GM19395 (cell line): ENCODE measurements around the gene SLC35F1.
A peak's percentile ranks its signal among the peaks of the same experiment; 100 is the strongest.

ENCODE experiments used
- ATAC-seq: cut with Tn5 transposase; IDR thresholded peaks from one replicate; pipeline ENCODE4 v1.9.1; 2021; ENCODE audit warnings: mild to moderate bottlenecking, moderate library complexity; ENCODE audit not compliant: unreplicated experiment

SLC35F1 gene

DNA sequence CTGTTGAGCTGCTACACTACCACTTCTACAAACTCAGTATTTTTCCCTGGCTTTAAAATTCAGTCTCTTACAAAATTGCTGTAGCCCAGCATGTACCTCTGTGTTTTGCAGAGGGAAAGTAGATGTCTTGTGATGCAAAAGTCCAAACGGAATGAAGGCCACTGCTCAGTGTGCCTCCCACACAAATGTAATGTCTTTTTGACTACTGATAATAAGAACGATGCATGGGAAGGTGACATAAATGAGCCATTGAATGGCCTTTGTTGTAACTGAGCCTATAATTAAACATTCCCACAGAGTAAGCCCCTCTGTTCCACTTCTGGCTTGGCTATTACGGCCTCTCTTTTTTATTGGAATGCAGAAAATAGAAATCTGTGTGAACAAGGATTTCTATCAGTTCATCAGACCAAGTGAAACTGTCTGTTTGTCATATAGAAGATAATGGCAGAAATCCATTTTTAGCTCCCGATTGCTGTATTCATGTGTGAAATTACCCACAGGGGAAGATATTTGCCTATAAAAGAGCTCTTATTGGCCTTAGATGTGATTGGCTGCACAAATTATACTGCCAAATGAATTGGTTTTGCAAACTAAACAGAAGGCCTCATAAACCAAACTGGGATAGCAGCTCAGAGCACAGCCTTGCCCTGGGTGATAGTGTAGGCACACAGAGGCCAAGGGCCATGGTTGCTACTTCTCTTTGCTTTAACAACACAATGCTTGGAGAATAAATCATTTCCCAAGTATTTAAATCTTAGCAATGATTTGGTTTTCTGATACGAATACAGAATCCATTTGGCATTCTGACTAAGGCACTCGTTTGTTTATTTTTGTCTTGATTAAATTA lies 399.6 kb downstream of the SLC35F1 start:
- no peak for ATAC-seq

DNA sequence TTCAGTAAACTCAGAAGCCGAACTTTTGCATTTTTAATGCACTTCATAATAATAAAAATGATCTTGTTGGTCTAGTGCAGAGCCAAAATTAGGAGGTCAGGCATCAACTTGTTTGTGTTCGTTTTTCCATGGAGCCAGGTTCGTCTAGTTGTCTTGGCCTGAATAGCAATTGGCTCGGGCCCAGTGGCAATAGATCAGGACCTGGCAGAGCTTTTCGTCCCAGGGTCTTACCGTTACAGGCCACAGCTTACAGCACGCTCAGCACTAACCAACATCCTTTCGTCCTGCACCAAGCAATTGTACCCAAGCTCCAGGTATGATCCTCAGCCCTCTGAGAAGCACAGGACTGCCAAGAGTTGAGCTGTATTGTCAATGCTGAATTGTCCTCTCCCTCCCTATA lies 400.5 kb downstream of the SLC35F1 start:
- no peak for ATAC-seq

DNA sequence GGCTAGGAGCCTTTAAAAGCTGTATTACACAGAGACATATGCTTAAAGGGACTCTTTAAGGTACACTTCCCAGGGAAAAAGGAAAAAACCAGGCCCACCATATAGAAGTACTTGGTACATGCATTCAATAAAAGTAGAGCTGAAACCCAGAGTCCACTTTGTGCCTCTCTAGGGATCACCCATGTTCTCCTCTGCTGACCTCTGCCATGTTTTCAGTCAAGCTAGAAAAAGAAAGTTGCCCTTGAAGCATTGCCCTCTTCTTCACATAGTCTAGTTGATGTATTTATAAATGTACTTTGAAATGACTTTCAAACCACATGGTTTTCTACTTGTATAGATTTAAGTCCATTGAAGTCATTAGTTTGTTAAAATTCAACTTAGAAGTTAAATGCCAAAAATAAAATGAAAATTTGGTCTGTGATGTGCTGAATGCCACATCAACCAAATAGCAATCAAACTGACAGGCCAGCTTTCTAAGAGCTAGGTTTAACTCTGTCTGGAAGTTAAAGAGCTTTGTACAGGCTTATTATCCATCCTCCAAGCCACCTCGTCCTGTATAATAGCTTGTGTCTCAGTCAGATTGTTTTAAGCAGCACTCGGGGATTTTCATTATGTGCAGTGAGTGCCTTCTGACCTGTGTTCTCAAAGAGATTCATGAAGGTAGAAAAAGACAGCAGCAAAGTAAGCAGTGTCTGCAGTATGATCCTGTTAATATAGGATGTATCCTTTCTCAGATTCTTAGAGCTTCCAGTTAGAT lies 402.5 kb downstream of the SLC35F1 start:
- no peak for ATAC-seq

DNA sequence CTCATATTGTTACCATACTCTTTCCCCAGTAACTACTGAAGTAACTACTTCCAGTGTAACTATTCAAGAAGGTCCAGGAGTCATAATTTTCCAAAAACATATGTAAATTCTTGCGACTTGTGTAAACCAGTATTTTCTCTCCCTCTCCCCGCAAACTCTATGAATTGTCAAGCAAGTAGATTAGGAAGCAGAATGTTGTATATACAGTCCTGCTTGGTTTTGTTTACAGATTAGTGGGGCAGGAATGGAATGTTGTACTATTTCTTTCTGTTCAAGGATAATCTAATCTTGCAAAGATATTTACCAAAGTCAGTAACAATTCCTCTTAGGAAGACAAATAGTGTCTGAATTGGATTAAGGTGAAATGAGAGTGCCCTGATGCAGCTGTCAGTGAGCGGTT lies 406.1 kb downstream of the SLC35F1 start:
- no peak for ATAC-seq

DNA sequence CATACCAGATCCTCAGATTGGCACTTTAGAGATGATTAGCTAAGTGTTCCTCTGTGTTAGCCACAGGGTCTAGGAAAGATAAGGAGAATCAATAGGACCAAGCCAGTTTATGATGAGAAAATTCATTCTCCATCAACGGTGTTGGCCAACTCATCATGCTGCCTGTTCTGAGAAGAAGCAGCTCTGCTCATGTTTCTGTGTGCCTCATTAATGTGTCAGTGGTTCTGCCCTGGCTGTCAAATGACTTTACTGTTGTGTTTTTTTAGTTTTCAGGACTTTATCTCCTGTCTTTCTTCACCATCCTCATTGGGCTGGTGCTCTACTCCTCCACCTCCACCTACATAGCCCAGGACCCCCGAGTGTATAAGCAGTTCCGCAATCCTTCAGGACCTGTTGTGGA lies 406.7 kb downstream of the SLC35F1 start:
- no peak for ATAC-seq

DNA sequence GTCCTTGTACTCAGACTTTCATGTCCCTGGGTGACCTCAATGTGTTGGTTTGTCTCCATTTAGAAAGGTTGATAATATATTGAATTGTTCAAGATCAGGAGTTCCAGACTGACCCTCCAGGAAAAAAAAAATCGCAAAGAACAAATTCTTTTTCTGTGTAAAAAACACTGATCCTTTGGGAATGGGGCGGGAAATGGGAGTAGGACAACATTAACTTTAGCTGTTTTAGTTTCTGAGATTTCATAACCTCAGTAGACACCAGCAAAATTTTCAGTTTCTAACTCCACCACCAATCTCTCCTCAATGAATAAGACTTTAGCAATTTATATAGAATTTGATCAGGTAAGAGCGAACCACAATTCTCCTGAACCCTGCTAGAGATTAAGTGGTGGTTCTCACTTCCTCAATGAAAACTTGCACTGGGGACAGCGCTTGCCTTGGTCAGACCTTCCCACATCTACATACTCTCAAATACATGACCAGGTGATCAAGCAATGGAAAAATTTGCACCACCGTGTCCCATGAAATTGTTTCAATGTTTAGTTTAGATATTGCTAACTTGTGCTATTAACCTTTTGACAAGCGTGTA lies 409.8 kb downstream of the SLC35F1 start:
- peak; percentile 78 for ATAC-seq

DNA sequence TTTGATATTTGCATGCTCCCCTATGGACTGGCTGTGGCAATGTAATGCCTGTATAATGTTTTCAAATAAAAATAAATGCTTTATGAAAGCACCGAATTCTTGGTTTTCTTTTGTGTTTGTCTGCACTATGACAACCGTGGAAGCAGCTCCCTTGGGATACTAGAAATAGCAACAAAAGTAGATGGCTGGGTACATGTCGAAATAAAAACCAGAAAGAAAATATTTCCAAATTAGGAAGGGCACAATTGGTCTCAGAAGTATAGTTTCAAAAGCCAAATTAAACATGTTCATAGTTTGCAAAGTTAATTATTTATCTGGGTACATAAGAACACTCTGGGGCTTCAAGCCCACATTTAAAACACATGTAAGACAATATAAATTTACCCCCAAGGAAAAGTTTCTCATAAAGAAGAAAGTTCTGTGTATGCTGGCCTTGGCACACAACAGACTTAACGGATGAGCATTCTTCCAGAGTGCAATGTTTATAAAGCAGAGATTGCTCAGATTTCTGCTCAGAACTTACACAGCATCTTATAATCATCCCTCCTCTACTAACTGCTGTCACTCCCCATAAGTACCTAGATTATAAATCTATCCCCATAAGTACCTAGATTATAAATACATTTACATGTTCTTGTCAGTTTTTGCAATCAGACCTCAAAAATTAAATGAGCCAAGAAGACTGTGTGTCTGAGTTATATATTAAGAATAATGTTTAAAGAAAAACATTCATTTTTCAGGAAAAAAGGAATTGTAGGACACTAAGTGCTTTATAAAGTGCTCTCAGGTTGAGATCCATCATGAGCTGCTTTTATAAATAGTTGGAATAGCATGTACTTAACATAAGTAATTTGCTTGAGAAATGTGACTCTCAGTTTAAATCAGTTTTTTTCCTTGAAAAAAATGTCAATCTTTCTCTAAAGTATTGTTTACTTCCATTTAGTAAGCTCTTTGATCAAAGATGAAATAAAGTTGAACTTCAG lies 410.8 kb downstream of the SLC35F1 start:
- peak; percentile 25 for ATAC-seq

DNA sequence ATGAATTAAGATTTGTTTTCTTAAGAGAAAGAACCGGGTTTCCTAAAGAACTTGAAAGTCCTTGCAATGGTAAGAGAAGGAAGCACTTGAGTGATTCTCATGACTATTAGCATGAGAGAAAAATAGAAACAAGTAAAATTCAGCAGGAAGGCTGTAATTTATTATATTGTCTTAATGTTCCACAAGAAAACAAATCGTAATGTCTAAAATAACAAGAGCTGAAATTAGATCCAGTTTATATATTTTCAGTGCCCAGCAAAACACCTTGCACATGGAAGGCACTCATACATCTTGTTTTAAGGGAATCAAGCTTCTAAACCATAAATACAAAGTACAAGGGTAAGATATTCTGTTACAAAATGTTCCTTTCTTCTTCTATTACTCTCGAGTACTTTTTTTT lies 411.6 kb downstream of the SLC35F1 start:
- ATAC-seq, result no peak

DNA sequence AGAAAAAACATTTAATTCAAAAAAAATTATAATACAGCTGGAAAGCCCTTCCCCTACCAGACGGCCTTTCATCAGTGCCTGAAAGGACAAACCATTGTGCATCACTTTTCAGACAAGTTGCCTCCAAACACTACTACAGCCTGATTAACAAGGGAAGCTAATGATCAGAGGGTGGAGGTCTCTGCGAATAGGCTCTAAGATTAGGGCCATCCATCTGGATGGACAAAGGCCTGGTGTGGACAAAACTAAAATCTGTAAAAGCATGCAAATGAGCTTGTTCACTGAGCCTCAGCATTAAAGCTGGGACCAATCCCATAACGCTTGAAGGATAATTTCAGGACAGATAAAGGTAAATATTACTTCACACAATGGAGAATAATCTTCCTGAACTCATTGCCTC lies 412.4 kb downstream of the SLC35F1 start:
- ATAC-seq, result no peak

DNA sequence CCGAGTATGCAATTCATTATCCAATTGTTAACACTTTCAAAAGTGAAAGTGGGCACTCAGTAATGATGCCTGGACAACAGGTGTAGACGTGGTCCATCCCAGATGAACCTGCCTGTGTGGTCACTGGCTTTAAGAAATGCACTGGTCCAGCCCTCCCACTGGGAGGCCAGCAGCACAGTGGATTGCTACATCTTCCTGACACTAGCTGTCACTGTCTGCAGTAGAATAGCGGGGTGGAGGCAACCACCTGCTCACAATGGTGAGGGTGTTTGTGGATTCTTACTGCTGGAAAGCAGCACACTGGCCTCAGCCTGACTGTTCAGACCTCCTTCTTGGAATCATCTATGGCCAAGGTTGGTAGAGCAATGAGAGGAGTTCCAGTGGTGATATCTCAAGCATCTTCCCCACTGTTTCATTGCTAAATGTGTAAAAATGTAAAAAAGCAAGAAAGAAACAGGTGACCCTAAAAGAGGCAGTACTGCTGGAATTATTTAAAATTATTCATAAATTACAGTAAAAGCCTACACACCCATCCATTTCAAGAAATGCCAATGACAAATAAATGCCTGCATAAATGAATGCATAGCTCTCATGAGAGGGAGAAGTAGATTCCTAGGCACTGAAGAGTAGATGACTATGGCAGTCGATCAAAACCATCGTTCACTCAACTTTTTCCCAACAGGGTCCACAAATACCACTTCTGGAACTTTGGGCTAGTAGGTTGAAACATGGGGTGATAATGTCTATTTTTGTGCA lies 413.0 kb downstream of the SLC35F1 start:
- ATAC-seq, result no peak

DNA sequence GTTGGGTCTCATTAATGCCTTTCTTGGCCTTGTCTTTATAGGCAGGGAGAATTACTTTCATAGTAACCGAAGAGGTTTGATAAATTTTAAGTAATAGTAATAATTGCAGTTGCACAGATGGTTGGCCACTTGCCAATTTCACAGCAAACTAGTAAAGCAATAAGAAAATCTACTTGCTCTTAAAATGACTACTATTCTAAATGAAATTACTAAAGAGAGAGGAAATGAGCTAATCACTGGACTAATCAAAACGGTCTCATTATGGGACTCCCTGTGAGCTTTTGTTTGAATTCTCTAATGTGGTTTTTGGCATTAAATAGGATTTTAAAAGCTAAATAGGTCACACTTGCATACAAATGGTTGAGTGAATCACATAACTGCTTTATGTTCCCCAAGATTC lies 413.6 kb downstream of the SLC35F1 start:
- no peak for ATAC-seq

DNA sequence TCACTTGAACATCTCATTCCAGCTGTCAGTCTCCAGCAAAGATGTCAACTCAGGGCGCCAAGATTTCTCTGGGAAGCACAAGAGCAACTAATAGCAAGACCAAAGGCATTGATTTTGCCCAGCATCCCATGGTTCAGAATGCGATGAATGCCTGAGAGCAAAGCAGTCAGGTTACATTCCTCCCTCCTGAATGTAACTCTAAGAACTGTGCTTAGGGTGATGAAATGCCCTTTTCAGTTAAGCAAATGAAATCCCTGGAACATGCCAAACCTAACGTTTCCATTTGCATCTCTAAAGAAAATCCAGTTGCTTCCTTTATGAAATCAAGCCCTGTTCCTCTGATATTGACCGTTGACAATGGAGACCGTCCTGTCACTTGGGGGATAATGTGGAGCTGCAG lies 417.1 kb downstream of the SLC35F1 start:
- ATAC-seq, result no peak

DNA sequence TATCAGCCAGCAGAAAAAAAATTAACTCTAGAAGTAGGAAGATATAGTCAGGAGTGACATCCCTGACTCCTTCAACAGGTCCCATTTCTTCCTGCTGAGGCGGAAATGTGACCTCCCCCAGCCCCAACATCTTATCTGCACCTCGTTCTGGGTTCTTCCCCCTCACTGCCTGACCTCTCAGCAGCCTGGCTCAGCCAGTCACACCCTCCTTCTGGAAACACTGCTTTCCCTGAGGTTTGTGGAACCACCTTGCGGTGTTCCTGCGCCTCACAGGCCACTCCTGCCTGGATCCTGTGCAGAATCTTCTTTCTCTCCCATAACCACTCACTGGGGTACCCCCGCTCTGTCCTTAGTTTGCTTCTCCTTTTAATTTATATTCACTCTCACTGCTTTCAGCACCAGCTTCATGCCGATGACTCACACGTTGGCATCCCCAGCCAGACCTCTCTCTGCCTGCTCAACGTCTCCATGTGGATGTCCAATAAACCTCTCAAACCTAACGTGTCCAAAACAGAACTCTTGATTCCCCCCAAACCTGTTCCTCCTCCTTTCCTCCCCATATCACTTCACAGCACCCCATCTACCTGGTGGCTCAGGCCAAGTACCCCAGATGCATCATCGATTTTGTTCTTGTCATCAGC lies 418.3 kb downstream of the SLC35F1 start:
- no peak for ATAC-seq

DNA sequence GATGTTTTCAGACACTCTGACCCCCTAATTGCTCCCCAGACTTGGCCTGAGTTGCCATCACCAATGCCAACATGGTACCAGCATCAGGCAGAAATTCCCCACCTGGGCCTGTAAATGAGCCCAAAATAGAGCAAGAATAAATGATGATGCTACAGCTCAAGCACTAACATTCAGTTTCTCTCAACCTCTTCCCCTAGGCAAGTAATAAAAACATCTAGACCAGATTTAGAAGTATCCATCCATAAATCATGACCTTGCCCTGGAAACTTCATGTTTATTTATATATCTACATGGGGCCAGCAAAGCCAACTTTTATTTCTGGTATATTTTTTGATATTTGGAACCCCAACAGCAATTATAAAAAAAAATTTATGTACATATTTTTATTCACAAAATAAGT lies 419.6 kb downstream of the SLC35F1 start:
- no peak for ATAC-seq

DNA sequence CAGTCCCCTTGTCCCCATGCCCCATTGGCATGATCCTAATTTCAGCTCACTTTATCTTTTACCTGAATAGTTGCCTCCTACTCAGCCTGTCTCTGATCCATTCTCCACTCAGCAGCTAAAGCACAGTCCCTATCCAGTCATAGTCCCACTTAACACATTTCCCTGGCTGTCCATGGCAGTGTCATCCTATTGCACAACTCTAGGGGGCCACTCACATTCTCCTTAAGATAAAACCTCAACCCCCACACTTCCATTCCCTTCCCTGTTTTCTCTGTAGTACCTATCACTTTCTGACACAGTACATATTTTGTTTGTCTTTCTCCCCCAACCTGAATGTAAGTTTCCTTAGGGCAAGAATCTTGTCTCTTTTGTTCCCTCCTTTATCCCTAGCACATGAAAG lies 420.2 kb downstream of the SLC35F1 start:
- no peak for ATAC-seq

DNA sequence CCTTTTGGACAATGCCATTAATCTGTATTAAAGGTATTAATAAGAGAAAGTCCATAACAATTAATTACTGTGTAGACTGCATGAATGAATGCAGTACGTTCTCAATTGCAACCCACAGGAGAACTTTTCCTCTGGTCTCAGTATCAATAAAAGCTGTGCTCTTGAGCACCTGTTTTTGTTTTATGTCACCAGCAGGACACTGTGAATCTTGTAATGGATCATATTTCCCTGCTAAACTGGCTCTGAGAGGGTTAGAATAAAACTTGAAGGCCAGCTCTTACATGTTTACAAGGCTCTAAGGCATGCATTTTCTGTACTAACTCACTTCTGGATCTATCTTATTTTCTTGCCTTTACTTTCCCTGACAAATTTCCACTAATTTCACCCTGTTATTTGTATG lies 426.7 kb downstream of the SLC35F1 start:
- ATAC-seq, result no peak

DNA sequence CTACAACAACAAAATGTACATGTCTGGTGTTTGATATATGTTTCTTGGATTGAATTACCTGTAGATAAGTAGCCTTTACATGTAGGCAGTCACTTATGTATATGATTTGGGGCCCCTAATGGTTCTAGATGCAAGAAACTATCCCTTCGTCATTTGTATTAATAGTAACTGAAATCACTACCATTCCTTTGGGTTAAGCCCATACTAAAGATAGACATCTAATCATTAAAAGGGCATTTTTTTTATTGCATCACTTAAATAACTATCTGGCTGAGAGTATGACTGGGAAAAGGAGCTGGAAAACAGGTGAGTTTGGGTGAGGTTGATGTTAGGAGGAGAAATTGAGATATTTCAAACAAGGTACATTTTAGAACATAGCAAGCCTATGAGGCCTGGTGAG lies 427.6 kb downstream of the SLC35F1 start:
- no peak for ATAC-seq

DNA sequence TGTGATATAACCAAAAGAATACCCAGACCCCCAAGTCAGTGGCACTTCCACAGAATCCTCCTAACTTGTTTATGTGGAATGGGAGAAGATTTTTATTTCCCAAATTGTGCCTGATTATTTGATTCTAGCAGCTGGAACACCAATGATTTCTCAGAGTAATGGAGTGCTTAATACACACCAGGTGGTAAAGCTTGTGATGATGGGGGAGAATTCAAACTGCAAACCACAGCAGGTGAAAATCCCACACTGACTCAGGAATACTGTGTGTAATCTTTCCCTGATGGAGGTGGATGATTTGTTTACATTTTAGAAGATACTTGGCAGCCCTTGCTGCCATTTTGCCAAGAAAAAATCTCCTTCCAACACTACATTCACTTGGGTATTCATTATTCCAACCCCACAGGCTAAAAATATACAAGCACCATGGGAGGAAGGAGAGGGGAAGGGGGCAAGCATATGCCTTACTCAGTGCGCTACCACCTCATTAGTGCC lies 428.3 kb downstream of the SLC35F1 start:
- no peak for ATAC-seq

DNA sequence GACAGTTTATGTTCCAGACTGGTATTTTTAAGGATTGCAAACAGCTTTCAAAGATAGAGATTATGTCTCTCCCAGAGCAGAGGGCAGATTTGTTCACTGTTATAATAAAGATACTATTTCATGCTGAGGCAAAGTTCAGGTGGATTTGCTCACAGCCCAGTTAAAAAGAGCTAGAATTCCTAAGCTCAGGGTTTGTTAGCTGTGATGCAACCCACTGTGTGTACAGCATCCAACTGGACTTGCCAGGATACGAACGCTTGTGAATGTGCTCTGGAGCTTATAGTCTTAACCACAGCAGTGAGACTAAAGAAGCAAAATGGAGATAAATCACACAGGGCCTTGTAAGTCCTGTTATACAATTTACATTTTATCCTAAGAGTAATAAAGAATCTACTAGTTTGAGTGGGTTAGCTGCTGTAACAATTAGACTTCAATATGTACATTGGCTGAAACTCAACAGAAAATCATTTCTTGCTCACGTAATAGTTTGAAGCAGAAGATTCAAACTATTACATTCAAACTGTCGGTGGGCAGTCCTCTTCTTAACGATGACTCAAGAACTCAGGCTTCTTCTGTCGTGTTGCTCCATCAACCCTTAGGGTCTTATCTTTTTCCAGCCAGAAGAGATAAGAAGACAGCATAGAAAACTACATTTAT lies 437.1 kb downstream of the SLC35F1 start:
- ATAC-seq, result no peak
